ENCODE data around the gene MTA2. TPM values are rescaled to one million over a fixed set of nuclear protein-coding genes. Genes with fewer than 3 reads are reported as not detected.
"Not testable (repeated sequence)": the region's sequence is repeated elsewhere in the genome, so short reads cannot be mapped to it uniquely, and the experiment has no call there.

MTA2 gene
- polyA plus RNA-seq: 32.9 TPM

DNA sequence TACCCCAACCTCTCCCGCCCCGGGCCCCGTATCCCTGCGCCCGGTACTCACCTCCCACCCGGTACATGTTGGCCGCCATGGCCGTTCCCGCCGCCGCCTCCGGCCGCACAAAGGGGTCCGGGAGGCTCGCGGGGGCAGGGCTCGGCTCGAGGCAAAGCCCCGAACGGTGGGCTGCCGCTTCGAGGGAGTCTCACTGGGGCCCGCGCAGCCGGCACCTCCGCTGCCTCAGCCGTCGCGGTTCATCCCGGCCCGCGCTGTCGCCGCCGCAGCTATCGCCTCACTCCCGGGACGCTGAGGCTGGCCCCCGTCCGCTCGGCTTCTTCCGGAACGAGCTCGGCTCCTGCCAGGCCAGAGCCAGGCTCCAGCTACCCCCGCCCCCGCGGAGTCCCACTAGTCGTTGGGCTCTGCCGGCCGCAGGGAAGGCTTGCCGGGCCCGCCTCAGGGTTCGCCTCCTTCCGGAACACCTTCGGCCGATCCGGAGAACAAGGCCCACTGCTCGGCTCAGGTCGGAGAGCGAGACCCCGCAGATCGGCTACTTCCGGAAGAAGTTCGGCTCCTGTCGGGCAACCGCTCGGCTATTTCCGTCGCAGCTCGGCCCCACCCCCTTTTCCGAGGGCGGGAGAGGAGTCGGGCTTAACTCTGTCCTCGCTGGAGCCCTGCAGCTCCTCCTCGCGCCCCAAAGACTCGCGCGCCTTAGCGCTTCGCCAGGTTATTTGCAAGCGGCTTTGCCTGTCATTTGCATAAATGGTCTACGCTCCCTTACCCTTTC, at the start of gene MTA2:
Gene MTA2 (minus strand): TSS at position 494 of the 769 bp plus-strand sequence. CDS start 415 bp downstream, at position 79.
- Mint-ChIP-seq H3K27ac (peak within 1 kb of the TSS; percentile 94 to 99 (median 97)), H3K36me3 (peaks cover 11% of the 10 kb centered on the region), H3K27me3 (peaks cover 2% of the 10 kb centered on the region), H3K4me1 (peaks cover 31 to 44% (median 41%) of the 10 kb centered on the region in 3 donors), H3K4me3 (peak within 1 kb of the TSS; percentile 89 to 99 (median 96)), H3K9me3 (peaks cover 0 to 3% (median 0%) of the 10 kb centered on the region in 3 donors)

DNA sequence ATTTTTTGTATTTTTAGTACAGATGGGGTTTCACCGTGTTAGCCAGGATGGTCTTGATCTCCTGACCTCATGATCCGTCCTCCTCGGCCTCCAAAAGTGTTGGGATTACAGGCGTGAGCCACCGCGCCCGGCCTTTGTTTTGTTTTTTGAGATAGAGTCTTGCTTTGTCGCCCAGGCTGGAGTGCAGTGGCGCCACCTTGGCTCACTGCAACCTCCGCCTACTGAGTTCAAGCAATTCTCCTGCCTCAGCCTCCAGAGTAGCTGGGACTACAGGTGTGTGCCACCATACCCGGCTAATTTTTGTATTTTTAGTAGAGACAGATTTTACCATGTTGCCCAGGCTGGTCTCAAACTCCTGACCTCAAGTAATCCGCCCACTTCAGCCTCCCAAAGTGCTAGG, 48.6 kb upstream of the MTA2 start:
- peaks cover 15 to 18% (median 17%) of the 10 kb centered on the region in 3 donors for H3K4me1 Mint-ChIP-seq
- not testable (repeated sequence) for H3K36me3 Mint-ChIP-seq, H3K27me3 Mint-ChIP-seq

DNA sequence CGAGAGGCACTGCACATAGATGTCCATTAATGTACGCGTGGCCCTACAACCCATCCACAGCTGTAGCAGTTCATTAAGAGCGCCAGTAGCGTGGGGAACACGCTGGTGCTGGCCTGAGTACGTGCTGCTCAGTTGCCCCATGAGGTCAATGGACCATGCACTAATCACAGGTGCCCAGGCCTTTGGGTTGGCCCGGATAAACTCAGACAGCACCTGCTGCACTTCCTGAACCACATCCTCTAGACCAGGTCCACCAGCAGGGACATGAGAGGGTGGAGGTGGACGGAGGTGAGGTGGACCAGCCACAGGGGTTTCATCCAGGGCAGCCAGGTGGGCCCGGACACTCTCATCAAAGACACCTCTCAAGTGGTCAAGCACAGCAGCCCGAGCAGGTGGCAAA, 47.8 kb upstream of the MTA2 start:
- Mint-ChIP-seq H3K36me3 (no peaks in the 10 kb centered on the region), H3K27me3 (no peaks in the 10 kb centered on the region), H3K9me3 (no peaks in the 10 kb centered on the region), H3K4me3 (peak overlapping the region in 2 of 4 donors; percentile 68 to 72), H3K4me1 (peaks cover 17 to 22% (median 18%) of the 10 kb centered on the region in 3 donors), H3K27ac (peak overlapping the region in 1 of 3 donors; percentile 64)

More for the DNA sequence above, 48.6 kb upstream of the MTA2 start:
- H3K9me3 Mint-ChIP-seq, H3K27ac Mint-ChIP-seq: not testable (repeated sequence)
- H3K4me3 Mint-ChIP-seq: peak overlapping the region in 1 of 4 donors; percentile 66

DNA sequence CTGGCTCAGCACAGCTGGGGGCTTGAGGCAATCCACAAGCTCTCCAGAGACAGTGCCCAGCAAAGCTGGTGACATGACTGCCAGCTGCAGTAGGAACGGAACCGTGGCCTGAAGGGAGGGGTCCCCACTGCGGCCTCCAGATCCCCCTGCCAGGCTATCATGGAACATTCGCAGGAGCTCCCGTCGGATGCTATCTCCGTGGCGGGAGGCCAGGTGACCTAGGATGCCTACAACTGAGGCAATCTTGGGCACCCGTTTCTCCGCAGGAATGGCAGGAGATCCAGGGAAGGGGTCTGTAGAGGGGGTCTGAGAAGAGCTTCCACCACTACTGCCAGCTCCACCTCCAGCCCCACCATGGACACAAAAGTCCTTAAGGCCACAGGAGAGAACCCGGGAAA, 47.3 kb upstream of the MTA2 start:
- Mint-ChIP-seq H3K4me3 (peak overlapping the region in 2 of 4 donors; percentile 68 to 72), H3K4me1 (peaks cover 17 to 21% (median 18%) of the 10 kb centered on the region in 3 donors), H3K27me3 (no peaks in the 10 kb centered on the region), H3K27ac (peak overlapping the region in 2 of 3 donors; percentile 39 to 64), H3K9me3 (no peaks in the 10 kb centered on the region), H3K36me3 (no peaks in the 10 kb centered on the region)

DNA sequence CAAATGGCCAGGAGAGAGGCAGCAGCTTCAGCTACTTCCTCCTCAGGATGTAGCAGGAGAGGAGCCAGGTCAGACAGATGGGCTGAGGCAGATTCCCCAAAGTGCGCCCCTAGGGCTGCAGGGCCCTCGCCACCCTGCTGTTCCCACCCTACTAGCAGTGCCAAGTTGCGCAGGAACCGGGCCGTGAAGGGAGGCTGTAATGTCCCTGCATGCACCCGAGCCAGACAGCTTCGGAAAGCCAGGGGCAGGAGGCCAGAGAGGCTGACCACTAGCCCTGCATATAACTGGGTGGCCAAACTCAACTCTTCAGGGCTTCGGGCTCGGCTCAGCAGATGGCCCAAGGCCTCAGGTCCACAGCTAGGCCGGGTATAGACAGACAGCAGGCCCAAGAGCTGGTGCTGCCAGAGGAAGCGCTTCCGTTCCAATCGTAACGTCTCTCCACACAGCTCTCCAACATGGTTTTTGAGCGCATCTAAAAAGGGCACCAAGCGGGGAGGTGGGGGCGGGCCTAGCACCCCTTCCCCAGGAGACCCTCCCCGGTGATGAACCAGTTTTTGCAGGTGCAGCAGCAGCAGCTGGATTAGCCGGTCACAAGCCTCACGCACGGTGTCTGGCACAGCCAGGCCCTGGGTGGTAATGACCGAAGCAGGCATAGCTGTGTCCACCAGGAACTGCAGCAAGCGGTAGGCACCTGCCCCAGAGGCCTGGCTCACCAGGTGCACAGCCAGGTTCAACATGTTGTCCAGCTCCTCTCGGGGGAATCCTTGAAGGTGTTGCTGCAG, 46.7 kb upstream of the MTA2 start:
- Mint-ChIP-seq H3K36me3 (no peaks in the 10 kb centered on the region), H3K4me1 (peaks cover 15 to 21% (median 18%) of the 10 kb centered on the region in 3 donors), H3K27ac (peak overlapping the region in 1 of 3 donors; percentile 68), H3K4me3 (peak overlapping the region in 1 of 4 donors; percentile 72), H3K27me3 (no peaks in the 10 kb centered on the region), H3K9me3 (no peaks in the 10 kb centered on the region)

DNA sequence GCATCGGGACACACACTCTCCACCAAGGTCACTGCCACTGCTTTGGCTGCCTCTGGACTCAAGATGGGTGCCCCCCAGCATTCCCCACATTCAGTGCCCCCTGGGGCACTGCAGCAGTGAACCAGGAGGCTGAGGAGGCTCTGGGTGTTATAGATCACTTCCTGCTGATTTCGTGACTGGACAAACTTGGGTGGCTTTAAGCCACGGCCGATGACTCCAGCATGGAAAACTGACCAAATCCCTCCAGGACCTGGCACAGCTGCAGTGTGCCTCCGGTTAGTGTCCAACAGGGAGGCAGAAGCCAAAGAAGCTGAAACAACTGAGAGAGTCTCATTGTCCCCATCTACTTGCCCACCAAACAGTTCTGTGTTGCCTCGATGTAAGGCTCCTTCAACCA, 45.9 kb upstream of the MTA2 start:
- Mint-ChIP-seq H3K27me3 (no peaks in the 10 kb centered on the region), H3K9me3 (no peaks in the 10 kb centered on the region), H3K27ac (peak overlapping the region in 1 of 3 donors; percentile 68), H3K4me3 (peak overlapping the region in 1 of 4 donors; percentile 33), H3K36me3 (no peaks in the 10 kb centered on the region), H3K4me1 (peaks cover 10 to 20% (median 17%) of the 10 kb centered on the region in 3 donors)

DNA sequence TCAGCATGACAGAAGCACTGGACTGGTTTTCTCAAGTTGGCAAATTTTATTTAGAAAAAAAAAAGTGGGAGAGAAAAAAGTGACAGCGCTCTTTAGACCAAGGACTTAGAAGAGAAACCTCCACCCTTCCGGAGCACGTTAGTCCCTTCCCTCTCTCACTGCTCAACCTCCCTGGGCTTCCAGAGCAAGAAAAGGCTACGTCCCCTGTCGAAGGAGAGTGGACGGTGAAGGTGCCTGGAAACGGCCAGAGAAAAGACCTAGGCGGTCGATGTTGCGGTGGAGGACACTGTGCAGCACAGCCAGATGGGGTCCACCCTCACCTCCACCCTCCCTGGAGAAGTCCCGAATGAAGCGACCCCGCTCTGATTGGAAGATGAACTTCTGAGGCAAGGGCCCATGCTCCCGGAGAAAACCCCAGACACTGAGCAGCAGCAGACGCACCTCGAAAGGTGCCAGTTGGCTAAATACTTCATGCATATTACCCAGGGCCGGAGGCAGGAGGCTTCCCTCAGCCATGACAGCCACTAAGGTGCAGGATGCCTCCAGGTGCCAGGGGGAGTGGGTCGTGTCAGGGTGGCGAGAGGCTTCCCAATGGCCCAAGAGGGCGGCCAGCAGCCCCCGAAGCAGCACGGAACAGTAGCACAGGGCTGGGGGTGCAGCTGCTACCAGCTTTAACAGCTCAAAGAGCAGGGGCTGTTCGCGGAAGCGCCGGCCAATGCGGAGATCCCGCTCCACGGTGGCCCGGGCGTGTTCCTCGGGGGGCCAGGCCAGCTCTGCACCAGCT, 45.4 kb upstream of the MTA2 start:
- Mint-ChIP-seq H3K27me3 (no peaks in the 10 kb centered on the region), H3K4me3 (peak overlapping the region; percentile 88 to 97 (median 94)), H3K27ac (peak overlapping the region; percentile 75 to 97 (median 97)), H3K36me3 (no peaks in the 10 kb centered on the region), H3K9me3 (no peaks in the 10 kb centered on the region), H3K4me1 (peaks cover 6 to 16% (median 13%) of the 10 kb centered on the region in 3 donors)

DNA sequence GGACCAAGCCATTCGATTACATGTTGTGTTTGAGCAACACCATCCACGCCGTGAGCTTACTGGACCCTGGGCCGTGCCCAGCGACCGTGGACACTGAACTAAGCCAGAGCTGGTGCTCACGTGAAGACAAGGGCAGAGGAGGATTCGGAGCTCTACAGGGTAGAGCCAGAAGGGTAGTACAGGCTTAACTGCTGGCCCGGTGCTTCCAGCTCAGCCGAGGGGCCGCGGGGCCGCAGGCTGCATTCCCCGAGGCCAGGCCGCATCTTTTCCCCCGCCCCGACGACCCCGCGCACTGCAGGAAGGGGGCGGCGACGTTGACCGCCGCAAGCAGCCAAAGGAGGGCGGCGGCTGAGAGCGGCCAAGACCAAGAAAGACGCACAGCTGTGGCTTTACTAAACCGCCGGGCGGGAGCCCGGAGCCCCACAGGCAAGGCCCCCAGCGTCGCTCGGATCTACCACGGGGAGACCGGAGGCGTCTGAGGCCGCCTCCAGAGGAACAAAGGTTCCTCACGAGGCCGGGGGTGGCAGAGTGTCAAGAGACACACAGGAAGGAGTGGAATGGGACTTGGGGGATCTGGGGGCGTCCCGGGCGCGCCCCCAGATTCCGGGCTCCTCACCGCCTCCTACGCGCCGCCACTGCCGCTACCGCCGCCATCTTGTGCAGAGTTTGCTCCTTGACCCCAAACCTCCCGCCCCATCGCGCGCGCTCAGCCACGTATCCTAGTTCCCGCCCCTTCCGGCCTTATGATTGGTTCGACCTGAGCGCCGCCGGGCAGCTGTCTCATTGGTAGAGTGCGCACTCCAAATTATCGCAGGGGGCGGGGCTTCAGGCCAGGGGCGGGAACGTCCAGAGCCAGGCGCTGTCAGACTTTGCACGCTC, 44.5 kb upstream of the MTA2 start, which contains the start of gene GANAB:
Gene GANAB (minus strand): TSS at position 668 of the 879 bp plus-strand sequence. CDS start 14 bp downstream, at position 654.
- peaks cover 6 to 16% (median 11%) of the 10 kb centered on the region in 3 donors for H3K4me1 Mint-ChIP-seq
- H3K4me3 Mint-ChIP-seq: peak within 1 kb of the TSS; percentile 88 to 97 (median 94)
- H3K27me3 Mint-ChIP-seq: no peaks in the 10 kb centered on the region
- no peaks in the 10 kb centered on the region for H3K9me3 Mint-ChIP-seq
- H3K27ac Mint-ChIP-seq: peak within 1 kb of the TSS; percentile 89 to 97 (median 97)
- no peaks in the 10 kb centered on the region for H3K36me3 Mint-ChIP-seq

DNA sequence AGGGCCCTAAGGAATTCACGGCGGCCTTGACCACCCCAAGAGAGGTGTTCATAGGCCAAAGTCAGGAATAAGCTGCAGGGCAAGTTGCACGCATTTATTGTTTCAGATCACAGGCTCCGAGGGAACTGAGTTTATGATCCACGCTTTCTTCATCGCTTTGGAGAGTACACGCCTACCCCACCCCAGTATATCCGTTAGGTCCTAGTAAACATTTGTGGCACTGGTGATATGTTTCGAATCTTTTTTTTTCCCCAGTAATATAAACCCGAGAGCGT, 43.9 kb upstream of the MTA2 start:
- Mint-ChIP-seq H3K4me3 (peak overlapping the region; percentile 88 to 97 (median 94)), H3K27ac (peak overlapping the region; percentile 89 to 97 (median 97)), H3K36me3 (no peaks in the 10 kb centered on the region), H3K9me3 (no peaks in the 10 kb centered on the region), H3K4me1 (peaks cover 6 to 18% (median 13%) of the 10 kb centered on the region in 3 donors), H3K27me3 (no peaks in the 10 kb centered on the region)

DNA sequence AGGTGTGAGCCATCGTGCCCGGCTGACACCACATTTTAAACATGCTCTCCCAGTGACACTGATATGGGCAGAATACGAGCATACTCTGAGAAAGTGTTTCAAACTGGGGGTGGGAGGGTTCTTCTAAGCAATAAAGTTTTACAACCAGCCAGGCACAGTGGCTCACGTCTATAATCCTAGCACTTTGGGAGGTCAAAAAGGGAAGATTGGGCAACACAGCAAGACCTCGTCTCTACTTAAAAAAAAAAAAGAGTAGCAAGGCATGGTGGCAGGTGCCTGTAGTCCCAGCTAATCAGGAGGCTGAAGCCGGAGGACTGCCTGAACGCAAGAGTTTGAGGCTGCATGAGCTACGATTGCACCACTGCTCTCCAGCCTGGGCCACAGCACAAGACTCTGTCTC, 42.6 kb upstream of the MTA2 start:
- H3K27me3 Mint-ChIP-seq: no peaks in the 10 kb centered on the region
- peak overlapping the region in 3 of 4 donors; percentile 58 to 88 (median 58) for H3K4me3 Mint-ChIP-seq
- H3K4me1 Mint-ChIP-seq: peaks cover 6 to 22% (median 15%) of the 10 kb centered on the region in 3 donors
- H3K27ac Mint-ChIP-seq: peak overlapping the region in 1 of 3 donors; percentile 78
- H3K9me3 Mint-ChIP-seq: no peaks in the 10 kb centered on the region
- no peaks in the 10 kb centered on the region for H3K36me3 Mint-ChIP-seq

DNA sequence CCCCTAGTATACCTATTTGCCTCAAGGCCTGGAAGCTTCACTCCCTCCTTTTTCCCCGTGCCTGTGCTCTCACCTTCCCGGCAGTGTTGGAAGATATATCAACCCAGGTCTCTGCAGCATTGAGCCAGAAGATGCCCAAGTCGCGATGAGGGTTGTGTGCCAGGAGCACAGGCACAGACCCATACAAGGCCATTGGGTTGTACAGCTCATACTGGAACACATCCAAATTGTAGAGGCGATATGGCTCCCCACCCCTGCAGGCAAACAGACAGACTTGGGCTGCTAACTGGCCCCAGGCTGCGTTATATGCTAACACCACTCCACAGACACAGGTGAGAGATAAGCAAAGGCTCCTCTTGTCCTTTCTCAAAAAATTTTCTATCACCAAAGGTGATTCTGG, 30.8 kb upstream of the MTA2 start:
- H3K27me3 Mint-ChIP-seq: no peaks in the 10 kb centered on the region
- peaks cover 5 to 6% (median 5%) of the 10 kb centered on the region in 3 donors for H3K4me1 Mint-ChIP-seq
- H3K4me3 Mint-ChIP-seq: no peak overlapping the region
- H3K27ac Mint-ChIP-seq: peak overlapping the region in 1 of 3 donors; percentile 73
- H3K9me3 Mint-ChIP-seq: no peaks in the 10 kb centered on the region
- peaks cover 9% of the 10 kb centered on the region for H3K36me3 Mint-ChIP-seq

DNA sequence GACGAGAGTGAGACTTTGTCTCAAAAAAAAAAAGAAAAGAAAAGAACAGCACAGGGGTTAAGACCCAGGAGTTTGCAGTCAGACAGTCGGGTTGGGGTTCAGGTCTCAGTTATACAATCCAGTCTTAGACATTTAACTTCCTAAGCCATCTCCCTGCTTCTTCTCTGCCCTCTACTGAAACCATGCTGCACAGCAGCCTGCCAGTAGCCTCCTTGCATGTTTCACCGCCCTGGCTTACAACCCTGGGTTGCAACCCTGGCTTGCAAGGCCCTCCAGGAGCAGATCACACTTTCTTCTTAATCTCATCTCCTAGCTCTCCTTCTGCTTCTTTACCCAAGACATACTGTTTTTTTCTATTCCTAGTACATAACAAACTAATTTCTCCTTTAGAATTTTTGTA, 26.0 kb upstream of the MTA2 start:
- no peak overlapping the region for H3K4me3 Mint-ChIP-seq
- H3K4me1 Mint-ChIP-seq: peaks cover 0 to 2% (median 0%) of the 10 kb centered on the region in 3 donors
- peaks cover 10% of the 10 kb centered on the region for H3K36me3 Mint-ChIP-seq
- no peaks in the 10 kb centered on the region for H3K27me3 Mint-ChIP-seq
- peak overlapping the region in 1 of 3 donors; percentile 7 for H3K27ac Mint-ChIP-seq
- H3K9me3 Mint-ChIP-seq: no peaks in the 10 kb centered on the region

DNA sequence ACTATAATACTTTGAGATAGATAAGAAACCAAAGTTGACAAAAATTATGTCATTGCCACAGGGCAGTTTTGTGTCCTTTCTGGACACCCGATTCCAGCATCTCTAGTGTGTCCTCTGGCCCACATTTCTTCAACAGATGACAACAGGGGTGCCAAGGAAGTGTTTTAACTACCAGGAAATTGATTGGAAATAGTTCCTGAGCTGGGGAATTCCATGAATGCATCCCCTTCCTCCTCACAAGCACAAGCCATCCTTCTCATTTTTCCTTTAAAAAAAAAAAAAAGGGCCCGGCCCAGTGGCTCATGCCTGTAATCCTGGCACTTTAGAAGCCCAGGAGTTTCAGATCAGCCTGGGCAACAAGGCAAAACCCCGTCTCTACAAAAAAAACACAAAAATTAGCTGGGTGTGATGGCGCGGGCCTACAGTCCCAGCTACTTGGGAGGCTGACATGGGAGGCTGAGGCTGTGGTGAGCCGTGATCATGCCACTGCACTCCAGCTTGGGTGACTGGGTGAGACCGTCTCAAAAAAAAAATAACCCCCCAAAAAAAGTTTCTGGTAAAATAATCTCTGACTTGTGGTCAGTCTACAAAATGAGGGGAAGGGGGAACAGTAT, 20.9 kb upstream of the MTA2 start:
- H3K36me3 Mint-ChIP-seq: peaks cover 9% of the 10 kb centered on the region

More for the DNA sequence above, 20.9 kb upstream of the MTA2 start:
- peak overlapping the region; percentile 85 to 99 (median 91) for H3K4me3 Mint-ChIP-seq
- H3K4me1 Mint-ChIP-seq: peaks cover 0 to 15% (median 9%) of the 10 kb centered on the region in 3 donors
- H3K27me3 Mint-ChIP-seq: no peaks in the 10 kb centered on the region
- H3K27ac Mint-ChIP-seq: peak overlapping the region; percentile 92 to 97 (median 96)
- H3K9me3 Mint-ChIP-seq: no peaks in the 10 kb centered on the region

All from IgD-negative memory B cell (primary cell).